ENCODE measurements around the gene ACBD5. TPM values are rescaled to one million over a fixed set of nuclear protein-coding genes. Genes with fewer than 3 reads are reported as not detected.

ACBD5 gene
- total RNA-seq, 1 donor from 2014 or later: 23.8 TPM

DNA sequence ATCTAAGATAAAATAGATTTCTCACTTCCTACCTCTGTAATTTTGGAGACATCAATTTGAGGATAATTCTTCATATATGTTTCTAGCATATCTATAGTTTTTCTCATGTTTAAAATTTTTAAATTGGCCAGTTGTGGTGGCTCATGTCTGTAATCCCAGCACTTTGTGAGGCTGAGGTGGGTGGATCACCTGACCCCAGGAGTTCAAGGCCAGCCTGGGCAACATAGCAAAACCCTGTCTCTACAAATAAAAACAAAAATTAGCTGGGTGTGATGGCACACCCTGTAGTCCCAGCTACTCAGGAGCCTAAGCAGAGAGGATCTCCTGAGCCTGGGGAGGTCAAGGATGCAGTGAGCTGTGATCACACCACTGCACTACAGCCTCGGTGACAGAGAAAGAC lies 4.9 kb downstream of the ACBD5 start:
- no peak overlapping the region for H3K27ac ChIP-seq (ENCODE audit: low read depth, low read length)
- no peaks in the 10 kb centered on the region for H3K9me3 ChIP-seq (ENCODE audit: insufficient read depth, low read depth, low read length)
- no peak overlapping the region for H3K9ac ChIP-seq (ENCODE audit: low read length)
- no peak overlapping the region for H3K4me3 ChIP-seq (ENCODE audit: insufficient read depth, low read depth, low read length)
- no peaks in the 10 kb centered on the region for H3K27me3 ChIP-seq (ENCODE audit: insufficient read depth, low read length)
- peaks cover 3% of the 10 kb centered on the region for H3K36me3 ChIP-seq (ENCODE audit: insufficient read depth, low read length)
- H2AFZ ChIP-seq (ENCODE audit: low read depth, low read length): no peak overlapping the region
- peaks cover 38% of the 10 kb centered on the region for H3K79me2 ChIP-seq (ENCODE audit: insufficient read depth, low read length)
- FAIRE-seq (no peak), DNase-seq (ENCODE audit: low read depth) (no peak)
- TF ChIP-seq, protein P1, sequence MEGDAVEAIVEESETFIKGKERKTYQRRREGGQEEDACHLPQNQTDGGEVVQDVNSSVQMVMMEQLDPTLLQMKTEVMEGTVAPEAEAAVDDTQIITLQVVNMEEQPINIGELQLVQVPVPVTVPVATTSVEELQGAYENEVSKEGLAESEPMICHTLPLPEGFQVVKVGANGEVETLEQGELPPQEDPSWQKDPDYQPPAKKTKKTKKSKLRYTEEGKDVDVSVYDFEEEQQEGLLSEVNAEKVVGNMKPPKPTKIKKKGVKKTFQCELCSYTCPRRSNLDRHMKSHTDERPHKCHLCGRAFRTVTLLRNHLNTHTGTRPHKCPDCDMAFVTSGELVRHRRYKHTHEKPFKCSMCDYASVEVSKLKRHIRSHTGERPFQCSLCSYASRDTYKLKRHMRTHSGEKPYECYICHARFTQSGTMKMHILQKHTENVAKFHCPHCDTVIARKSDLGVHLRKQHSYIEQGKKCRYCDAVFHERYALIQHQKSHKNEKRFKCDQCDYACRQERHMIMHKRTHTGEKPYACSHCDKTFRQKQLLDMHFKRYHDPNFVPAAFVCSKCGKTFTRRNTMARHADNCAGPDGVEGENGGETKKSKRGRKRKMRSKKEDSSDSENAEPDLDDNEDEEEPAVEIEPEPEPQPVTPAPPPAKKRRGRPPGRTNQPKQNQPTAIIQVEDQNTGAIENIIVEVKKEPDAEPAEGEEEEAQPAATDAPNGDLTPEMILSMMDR (IDR thresholded peaks at IDR 0.05; ENCODE audit: insufficient read depth, low read depth, low read length): no peak
- TF ChIP-seq EZH2 (IDR thresholded peaks at IDR 0.05; ENCODE audit: insufficient read depth, low read length): no peak
- H3K4me1 Mint-ChIP-seq (ENCODE audit: low read depth, unreplicated experiment): peaks cover 4% of the 10 kb centered on the region
- no peaks in the 10 kb centered on the region for H3K4me1 ChIP-seq (ENCODE audit: insufficient read depth, low read length)
- no peaks in the 10 kb centered on the region for H4K20me1 ChIP-seq (ENCODE audit: insufficient read depth, low read length)
- H3K4me3 Mint-ChIP-seq (ENCODE audit: unreplicated experiment): no peak overlapping the region
- H3K36me3 Mint-ChIP-seq (ENCODE audit: low read depth, unreplicated experiment): no peaks in the 10 kb centered on the region
- no peak overlapping the region for H3K4me2 ChIP-seq (ENCODE audit: low read length)
- no peaks in the 10 kb centered on the region for H3K9me3 Mint-ChIP-seq (ENCODE audit: unreplicated experiment)
- H3K27me3 Mint-ChIP-seq (ENCODE audit: low read depth, unreplicated experiment): no peaks in the 10 kb centered on the region
- H3K27ac Mint-ChIP-seq (ENCODE audit: unreplicated experiment): no peak overlapping the region

- no peak for FAIRE-seq
- H3K27me3 Mint-ChIP-seq (ENCODE audit: low read depth, unreplicated experiment): no peaks in the 10 kb centered on the region
- H3K9me3 Mint-ChIP-seq (ENCODE audit: unreplicated experiment): no peaks in the 10 kb centered on the region
- no peaks in the 10 kb centered on the region for H3K27me3 ChIP-seq (ENCODE audit: insufficient read depth, low read length)
- no peak overlapping the region for H3K4me3 Mint-ChIP-seq (ENCODE audit: unreplicated experiment)
- TF ChIP-seq, protein P1 (IDR thresholded peaks at IDR 0.05; ENCODE audit: insufficient read depth, low read depth, low read length): no peak
- TF ChIP-seq EZH2 (IDR thresholded peaks at IDR 0.05; ENCODE audit: insufficient read depth, low read length): no peak
- no peaks in the 10 kb centered on the region for H3K4me1 ChIP-seq (ENCODE audit: insufficient read depth, low read length)
- no peak overlapping the region for H3K9ac ChIP-seq (ENCODE audit: low read length)
- no peaks in the 10 kb centered on the region for H3K36me3 Mint-ChIP-seq (ENCODE audit: low read depth, unreplicated experiment)
- H4K20me1 ChIP-seq (ENCODE audit: insufficient read depth, low read length): no peaks in the 10 kb centered on the region
- no peak overlapping the region for H3K4me2 ChIP-seq (ENCODE audit: low read length)
- peaks cover 4% of the 10 kb centered on the region for H3K36me3 ChIP-seq (ENCODE audit: insufficient read depth, low read length)
- no peak overlapping the region for H3K27ac Mint-ChIP-seq (ENCODE audit: unreplicated experiment)
- no peak for DNase-seq (ENCODE audit: low read depth)
- no peak overlapping the region for H3K4me3 ChIP-seq (ENCODE audit: insufficient read depth, low read depth, low read length)
- no peaks in the 10 kb centered on the region for H3K4me1 Mint-ChIP-seq (ENCODE audit: low read depth, unreplicated experiment)
- no peak overlapping the region for H2AFZ ChIP-seq (ENCODE audit: low read depth, low read length)
- no peaks in the 10 kb centered on the region for H3K9me3 ChIP-seq (ENCODE audit: insufficient read depth, low read depth, low read length)
- H3K27ac ChIP-seq (ENCODE audit: low read depth, low read length): no peak overlapping the region
- peaks cover 2% of the 10 kb centered on the region for H3K79me2 ChIP-seq (ENCODE audit: insufficient read depth, low read length)
Measured at GRCh38 chr10:27230022-27230421, 10.6 kb downstream of the ACBD5 start.

DNA sequence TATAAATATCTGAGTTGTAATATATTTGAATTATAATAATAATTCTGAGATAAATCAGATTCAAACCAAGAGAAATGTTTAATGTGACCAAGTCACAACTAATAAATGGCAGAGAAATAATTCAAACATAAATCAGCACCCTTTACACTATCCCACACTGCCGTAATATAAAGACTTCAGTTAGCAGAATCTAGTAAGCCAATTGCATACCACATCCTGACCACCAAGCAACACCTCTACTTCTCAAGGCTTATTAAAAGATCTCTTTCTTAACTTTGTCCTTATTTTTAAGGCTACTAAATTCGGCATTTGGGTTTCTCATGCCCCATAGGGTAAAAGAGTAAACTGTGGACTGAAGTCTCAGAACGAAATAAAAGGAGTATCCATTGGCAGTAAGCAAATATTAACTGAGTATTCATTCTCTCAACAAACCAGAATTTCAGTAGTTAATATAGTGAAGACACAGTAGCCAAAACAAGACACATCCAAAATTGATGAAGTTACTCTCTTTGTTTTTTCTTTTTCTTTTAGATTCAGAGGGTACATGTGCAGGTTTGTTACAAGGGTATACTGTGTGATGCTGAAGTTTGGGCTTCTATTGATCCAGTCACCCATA lies 14.8 kb downstream of the ACBD5 start:
- Histone ChIP-seq H3K4me1 (ENCODE audit: insufficient read depth, low read length) (no peaks in the 10 kb centered on the region), H3K36me3 (ENCODE audit: insufficient read depth, low read length) (peaks cover 8% of the 10 kb centered on the region), H3K27me3 (ENCODE audit: insufficient read depth, low read length) (no peaks in the 10 kb centered on the region), H3K9ac (ENCODE audit: low read length) (no peak overlapping the region), H3K27ac (ENCODE audit: low read depth, low read length) (no peak overlapping the region), H2AFZ (ENCODE audit: low read depth, low read length) (no peak overlapping the region), H4K20me1 (ENCODE audit: insufficient read depth, low read length) (no peaks in the 10 kb centered on the region), H3K79me2 (ENCODE audit: insufficient read depth, low read length) (no peaks in the 10 kb centered on the region), H3K4me3 (ENCODE audit: insufficient read depth, low read depth, low read length) (no peak overlapping the region), H3K4me2 (ENCODE audit: low read length) (no peak overlapping the region), H3K9me3 (ENCODE audit: insufficient read depth, low read depth, low read length) (no peaks in the 10 kb centered on the region)
- DNase-seq (ENCODE audit: low read depth): no peak
- no peaks in the 10 kb centered on the region for H3K27me3 Mint-ChIP-seq (ENCODE audit: low read depth, unreplicated experiment)
- H3K27ac Mint-ChIP-seq (ENCODE audit: unreplicated experiment): no peak overlapping the region
- H3K36me3 Mint-ChIP-seq (ENCODE audit: low read depth, unreplicated experiment): no peaks in the 10 kb centered on the region
- no peak overlapping the region for H3K4me3 Mint-ChIP-seq (ENCODE audit: unreplicated experiment)
- TF ChIP-seq, protein P1 (IDR thresholded peaks at IDR 0.05; ENCODE audit: insufficient read depth, low read depth, low read length): no peak
- no peak for TF ChIP-seq EZH2 (IDR thresholded peaks at IDR 0.05; ENCODE audit: insufficient read depth, low read length)
- no peaks in the 10 kb centered on the region for H3K9me3 Mint-ChIP-seq (ENCODE audit: unreplicated experiment)
- no peaks in the 10 kb centered on the region for H3K4me1 Mint-ChIP-seq (ENCODE audit: low read depth, unreplicated experiment)
- FAIRE-seq: no peak
